Measurements from ENCODE around the gene ATXN3L.

DNA sequence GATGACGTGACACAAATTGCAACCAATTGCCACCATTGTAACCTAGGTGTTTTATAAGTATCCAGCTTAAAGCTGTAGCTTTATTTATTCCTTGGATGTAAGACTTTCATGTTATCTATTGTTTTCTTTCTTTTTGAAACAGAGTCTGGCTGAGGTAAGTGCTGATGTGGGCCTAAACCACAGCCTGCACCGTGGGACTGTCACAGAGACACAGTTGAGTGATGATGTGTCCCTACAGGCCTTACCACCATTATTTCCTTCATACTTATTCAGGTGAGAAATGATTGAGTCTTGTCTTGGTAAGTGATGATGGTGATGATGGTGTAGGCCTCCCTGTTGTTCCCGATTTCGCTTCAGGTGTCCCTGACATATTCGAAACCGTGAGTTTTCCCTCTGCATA, 8.3 kb downstream of the ATXN3L start:
- TF ChIP-seq POLR2A (IDR thresholded peaks at IDR 0.05): no peak
- TF ChIP-seq, protein P1, sequence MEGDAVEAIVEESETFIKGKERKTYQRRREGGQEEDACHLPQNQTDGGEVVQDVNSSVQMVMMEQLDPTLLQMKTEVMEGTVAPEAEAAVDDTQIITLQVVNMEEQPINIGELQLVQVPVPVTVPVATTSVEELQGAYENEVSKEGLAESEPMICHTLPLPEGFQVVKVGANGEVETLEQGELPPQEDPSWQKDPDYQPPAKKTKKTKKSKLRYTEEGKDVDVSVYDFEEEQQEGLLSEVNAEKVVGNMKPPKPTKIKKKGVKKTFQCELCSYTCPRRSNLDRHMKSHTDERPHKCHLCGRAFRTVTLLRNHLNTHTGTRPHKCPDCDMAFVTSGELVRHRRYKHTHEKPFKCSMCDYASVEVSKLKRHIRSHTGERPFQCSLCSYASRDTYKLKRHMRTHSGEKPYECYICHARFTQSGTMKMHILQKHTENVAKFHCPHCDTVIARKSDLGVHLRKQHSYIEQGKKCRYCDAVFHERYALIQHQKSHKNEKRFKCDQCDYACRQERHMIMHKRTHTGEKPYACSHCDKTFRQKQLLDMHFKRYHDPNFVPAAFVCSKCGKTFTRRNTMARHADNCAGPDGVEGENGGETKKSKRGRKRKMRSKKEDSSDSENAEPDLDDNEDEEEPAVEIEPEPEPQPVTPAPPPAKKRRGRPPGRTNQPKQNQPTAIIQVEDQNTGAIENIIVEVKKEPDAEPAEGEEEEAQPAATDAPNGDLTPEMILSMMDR (IDR thresholded peaks at IDR 0.05): no peak

Data from testis (tissue), 2 donors.